HG02763 (cell line): ENCODE results near the gene HOATZ.

Experiments
- ATAC-seq: cut with Tn5 transposase; IDR thresholded peaks from one replicate; pipeline ENCODE4 v1.9.1; 2021; ENCODE audit warnings: mild to moderate bottlenecking, moderate library complexity; ENCODE audit not compliant: unreplicated experiment

HOATZ gene

GRCh38 chr11:111514216-111515031 lies at the start of gene HOATZ:
Gene HOATZ (plus strand): TSS chr11:111514778. CDS start chr11:111514785, 7 bp downstream.
- no peak for ATAC-seq

GRCh38 chr11:111465400-111465799 lies 49.2 kb upstream of the HOATZ start:
- ATAC-seq, result no peak

- no peak for ATAC-seq
Measured at GRCh38 chr11:111466615-111467014, 48.0 kb upstream of the HOATZ start.

GRCh38 chr11:111469200-111469599 lies 45.4 kb upstream of the HOATZ start:
- no peak for ATAC-seq

GRCh38 chr11:111472228-111472627 lies 42.4 kb upstream of the HOATZ start:
- ATAC-seq, result no peak

GRCh38 chr11:111474432-111474831 lies 40.1 kb upstream of the HOATZ start:
- no peak for ATAC-seq

GRCh38 chr11:111476366-111476765 lies 38.2 kb upstream of the HOATZ start:
- no peak for ATAC-seq

- no peak for ATAC-seq
Measured at GRCh38 chr11:111476956-111477355, 37.6 kb upstream of the HOATZ start.

- ATAC-seq, result no peak
Measured at GRCh38 chr11:111477898-111478297, 36.7 kb upstream of the HOATZ start.

- ATAC-seq, result no peak
Measured at GRCh38 chr11:111479666-111480065, 34.9 kb upstream of the HOATZ start.

- ATAC-seq, result no peak
Measured at GRCh38 chr11:111483431-111483830, 31.1 kb upstream of the HOATZ start.

GRCh38 chr11:111490496-111490895 lies 24.1 kb upstream of the HOATZ start:
- ATAC-seq, result no peak

GRCh38 chr11:111494040-111494439 lies 20.5 kb upstream of the HOATZ start:
- no peak for ATAC-seq

- no peak for ATAC-seq
Measured at GRCh38 chr11:111499483-111499882, 15.1 kb upstream of the HOATZ start.

GRCh38 chr11:111500481-111500880 lies 14.1 kb upstream of the HOATZ start:
- no peak for ATAC-seq

GRCh38 chr11:111502611-111503010 lies 12.0 kb upstream of the HOATZ start:
- no peak for ATAC-seq

GRCh38 chr11:111510311-111510710 lies 4.3 kb upstream of the HOATZ start:
- ATAC-seq, result no peak

GRCh38 chr11:111512296-111513239 lies 2.0 kb upstream of the HOATZ start, which contains the start of gene BTG4:
Gene BTG4 (minus strand): TSS chr11:111512386. CDS start chr11:111498776, 13,610 bp downstream.
- ATAC-seq, result no peak

- no peak for ATAC-seq
Measured at GRCh38 chr11:111513240-111513605, 1.4 kb upstream of the HOATZ start.

GRCh38 chr11:111515591-111515990 lies 1.0 kb downstream of the HOATZ start:
- ATAC-seq, result no peak

- ATAC-seq, result no peak
Measured at GRCh38 chr11:111518668-111519067, 4.1 kb downstream of the HOATZ start.

GRCh38 chr11:111520560-111520959 lies 6.0 kb downstream of the HOATZ start:
- no peak for ATAC-seq
